ENCODE results near the gene DNAJC22.
A peak's percentile ranks its signal among the peaks of the same experiment; 100 is the strongest.

DNAJC22 gene

DNA sequence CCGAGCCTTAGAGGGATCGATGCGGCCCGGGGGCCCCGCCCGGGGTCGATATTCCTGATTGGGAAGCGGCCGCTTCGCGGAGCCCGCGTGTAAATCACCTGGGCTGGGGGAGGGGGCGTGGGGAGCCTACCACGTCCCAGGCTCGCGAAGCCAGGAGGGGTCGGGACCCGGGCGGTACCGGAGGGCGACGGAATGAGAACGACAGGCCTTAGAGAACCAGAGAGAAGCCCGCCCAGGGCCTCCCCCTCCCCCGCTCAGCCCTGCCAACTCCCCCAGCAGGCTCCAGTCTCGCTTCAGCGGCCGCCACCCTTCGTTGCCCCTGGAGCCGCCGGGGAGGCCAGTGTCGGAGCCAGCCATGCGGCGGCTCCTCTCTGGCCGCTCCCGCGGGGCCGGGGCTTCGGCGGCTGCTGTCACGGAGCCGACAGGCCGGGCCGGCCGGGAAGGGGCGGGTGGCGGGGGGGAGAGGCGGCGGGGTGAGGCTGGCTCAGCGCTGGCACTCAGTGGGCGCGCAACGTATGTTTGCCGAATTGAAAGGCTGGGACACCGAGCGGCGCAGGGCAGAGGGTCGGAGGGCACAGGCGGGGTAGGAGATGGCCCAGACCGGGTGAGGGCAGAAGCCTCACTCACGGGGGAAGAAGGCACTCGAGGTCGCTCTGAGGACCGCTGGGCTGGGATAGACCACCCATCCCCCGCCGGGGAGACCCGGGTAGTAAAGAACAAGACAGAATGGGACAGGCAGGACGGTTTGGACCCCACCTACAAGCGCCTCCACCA lies 1.4 kb upstream of the DNAJC22 start:
- DNase-seq: peak; percentile 42 to 49

GRCh38 chr12:49345825-49346658 lies 646 bp upstream of the DNAJC22 start:
- DNase-seq: no peak

DNA sequence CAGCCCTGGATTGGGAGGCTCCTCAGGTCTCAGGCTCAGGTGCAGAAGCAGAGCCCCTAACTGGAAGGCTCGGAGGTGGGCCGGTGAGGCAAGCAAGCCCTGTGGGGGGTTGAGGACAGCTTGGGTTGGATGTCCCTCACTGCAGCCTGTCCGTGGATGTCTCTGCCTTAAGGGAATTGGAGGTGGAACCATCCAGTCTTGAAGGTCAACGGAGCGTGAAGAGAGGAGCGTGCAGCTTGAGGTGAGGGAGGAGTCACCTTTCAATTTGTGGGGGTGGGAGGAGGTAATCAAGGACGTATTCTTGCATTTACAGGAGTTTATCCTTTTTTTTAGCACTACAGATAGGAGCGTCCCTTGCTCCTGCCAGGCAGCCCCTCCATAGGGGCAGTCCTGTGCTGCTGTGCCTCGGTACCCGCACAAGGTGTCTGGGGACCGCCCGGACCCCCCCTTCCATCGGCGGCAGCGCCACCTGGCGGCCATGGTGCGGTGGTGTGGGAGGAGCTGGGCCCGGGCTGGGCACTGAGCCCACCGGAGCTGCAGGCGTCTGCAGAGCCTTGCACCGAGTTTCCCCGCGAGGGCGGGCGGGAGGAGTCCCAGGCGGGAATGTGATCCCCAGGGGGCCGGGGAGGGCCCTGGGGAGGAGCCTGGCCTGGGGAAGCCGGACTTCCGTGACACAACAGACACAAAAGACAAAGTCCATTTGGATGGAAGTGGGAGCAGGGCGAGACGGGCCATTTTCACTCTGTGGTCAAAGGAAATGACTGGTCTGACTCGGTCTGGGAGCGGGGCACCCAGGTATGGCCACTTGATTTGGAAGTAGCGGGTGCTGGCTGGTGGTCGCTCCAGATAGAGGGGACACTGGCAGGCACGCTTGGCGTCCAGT lies 864 bp downstream of the DNAJC22 start:
- peak; percentile 87 to 88 for DNase-seq

GRCh38 chr12:49348781-49349180 lies 2.1 kb downstream of the DNAJC22 start:
- DNase-seq: no peak

DNA sequence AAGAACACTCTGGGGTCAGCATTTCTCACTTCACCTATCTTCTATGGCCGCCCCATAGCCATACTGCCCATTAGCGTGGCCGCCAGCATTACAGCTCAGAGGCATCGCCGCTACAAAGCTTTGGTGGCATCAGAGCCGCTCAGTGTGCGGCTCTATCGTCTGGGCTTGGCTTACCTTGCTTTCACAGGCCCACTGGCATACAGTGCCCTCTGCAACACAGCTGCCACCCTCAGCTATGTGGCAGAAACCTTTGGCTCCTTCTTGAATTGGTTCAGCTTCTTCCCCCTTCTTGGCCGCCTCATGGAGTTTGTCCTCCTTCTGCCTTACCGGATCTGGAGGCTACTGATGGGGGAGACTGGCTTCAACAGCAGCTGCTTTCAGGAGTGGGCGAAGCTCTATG lies 2.6 kb downstream of the DNAJC22 start:
- no peak for DNase-seq

DNA sequence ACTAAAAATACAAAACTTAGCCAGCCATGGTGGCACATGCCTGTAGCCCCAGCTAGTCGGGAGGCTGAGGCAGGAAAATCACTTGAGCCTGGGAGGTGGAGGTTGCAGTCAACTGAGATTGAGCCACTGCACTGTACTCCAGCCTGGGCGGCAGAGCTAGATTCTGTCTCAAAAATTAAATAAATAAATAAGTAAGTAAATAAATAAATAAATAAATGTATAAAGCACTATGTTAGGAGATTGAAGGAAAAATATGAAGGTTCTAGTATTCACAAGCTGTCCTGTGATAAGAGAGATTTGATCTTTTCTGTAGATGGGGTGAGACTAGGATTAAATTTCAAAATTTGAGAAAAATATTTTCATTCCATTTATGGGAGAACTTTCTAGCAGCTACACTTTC lies 5.7 kb downstream of the DNAJC22 start:
- DNase-seq: no peak

GRCh38 chr12:49355913-49356312 lies 9.2 kb downstream of the DNAJC22 start:
- DNase-seq: no peak

DNA sequence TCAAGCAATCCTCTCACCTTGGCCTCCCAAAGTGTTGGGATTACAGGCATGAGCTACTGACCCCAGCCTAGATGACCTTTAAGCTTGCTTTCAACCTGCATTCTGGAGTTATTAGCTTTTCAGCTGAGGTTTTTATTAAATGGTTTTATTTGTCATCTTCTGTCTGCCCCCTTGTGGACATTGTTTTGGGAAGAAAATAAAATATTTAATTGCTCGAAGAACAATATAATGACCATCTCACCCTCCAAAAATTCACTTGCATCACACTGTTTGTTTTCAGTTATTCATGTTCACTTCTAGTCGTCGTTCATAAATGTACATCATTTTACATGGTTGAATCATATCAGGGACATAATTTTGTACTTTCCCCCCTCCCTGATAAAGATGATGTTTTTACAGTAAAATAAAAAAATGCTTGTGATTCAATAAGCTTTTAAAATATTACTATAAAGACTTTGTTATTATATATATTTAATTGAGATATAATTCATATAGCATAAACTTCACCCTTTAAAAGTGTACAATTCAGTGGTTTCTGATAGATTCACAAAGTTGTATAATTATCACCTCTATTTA lies 10.5 kb downstream of the DNAJC22 start:
- DNase-seq: no peak

DNA sequence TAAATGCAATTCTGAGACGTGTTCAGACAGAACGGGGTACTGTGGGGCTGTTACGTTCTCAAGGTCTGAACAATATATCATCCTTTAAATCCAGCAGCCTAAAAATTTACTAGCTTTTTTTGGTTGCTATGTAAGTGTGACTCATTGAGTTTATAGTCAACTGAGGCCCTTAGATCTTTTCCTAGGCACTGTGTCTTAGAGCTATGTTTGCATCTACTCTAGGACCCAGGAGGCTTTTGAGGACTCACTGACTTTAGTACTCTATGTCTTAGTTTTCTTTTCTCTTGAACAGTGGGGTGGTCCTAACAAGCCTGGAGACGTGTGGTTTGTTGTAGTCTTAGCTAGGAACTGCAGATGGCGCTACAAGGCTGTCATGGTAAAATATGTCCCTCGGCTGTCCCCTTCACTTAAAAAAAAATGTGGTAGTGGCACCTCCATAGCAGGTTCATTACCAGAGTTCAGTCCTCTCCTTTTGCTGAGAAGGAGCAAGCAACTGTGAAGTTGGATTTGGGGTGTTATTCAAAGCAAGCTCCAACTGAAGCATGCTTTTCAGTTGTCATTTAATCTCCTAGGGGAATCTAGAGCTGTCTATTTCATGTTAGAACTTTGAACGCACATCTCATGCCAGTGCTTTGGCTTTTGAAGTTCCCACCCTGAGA lies 11.9 kb downstream of the DNAJC22 start:
- DNase-seq: peak; percentile 56 to 69

DNA sequence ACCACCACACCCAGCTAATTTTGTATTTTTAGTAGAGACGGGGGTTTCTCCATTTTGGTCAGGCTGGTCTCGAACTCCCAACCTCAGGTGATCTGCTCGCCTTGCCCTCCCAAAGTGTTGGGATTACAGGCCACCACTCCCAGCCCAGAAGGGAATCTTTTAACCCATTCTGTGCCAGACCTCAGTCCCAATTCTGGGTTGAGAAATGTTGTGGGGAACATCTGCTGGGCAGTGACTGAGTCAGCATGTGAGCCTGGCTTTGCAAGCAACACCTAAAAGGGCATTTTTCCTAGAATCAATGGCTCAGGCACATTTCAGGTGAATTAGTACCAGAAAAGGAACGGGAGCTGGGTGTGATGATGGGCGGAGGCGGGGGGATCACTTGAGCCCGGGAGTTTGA lies 13.0 kb downstream of the DNAJC22 start:
- no peak for DNase-seq

- DNase-seq: no peak
Measured at GRCh38 chr12:49362077-49362476, 15.4 kb downstream of the DNAJC22 start.

GRCh38 chr12:49364989-49365388 lies 18.3 kb downstream of the DNAJC22 start:
- no peak for DNase-seq

- no peak for DNase-seq
Measured at GRCh38 chr12:49365542-49365941, 18.9 kb downstream of the DNAJC22 start.

DNA sequence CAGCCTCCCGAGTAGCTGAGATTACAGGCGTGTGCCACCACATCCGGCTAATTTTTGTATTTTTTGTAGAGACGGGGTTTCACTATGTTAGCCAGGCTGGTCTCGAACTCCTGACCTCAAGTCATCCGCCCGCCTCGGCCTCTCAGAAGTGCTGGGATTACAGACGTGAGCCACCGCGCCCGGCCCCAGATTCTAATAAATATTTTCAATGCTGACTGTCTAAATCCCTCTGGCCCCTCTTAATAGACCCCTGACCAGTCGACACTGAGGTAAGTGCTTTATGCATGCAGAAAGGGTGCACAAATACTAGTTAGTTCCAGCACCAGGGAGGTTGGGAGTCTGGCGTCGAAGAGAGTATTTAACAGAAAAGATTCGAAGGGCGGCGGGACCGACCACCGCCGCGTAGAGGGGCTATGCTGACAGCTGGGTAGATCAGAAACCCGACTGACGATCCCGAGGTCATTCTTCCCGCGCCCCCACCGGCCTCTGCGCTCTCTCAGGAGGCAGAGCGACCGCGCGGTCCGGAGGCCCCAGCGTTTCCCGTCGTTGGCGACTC lies 19.5 kb downstream of the DNAJC22 start:
- DNase-seq: no peak

DNA sequence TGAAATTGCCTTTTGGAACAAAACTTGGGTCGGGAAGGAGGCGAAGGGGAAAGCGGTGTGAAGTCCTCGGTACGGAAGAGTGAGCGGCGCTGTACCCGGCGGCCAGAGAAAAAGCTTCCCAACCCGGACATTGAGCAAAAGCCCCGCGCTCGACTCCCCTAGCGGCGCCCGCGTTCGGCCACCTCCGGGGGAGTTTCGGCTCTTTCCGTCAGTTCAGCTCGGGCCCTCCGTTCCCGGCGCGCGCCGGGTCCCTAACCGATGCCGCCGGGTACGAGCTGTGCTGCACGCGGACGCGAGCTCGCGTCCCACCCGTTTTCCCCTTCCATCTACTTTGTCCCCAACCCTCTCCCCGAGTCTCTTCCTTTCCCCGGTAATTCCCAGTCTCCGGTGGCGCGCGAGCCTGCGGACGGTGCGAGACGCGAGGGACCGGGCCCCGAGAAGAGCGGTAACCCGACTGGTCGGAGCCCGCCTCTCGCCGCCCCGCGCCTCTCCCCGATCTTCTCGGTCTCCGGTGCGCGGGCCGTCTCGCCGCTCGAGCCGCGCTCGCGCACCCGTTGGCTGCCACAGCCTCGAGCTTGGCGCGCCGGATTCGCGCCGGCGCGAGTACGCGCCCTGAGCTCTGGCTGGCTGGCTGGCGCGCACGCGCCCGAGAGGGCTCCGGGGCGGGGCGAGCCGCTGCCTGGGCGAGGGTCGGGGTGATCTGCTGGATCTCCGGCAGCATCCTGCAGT lies 20.1 kb downstream of the DNAJC22 start:
- DNase-seq: peak; percentile 93 to 96

DNA sequence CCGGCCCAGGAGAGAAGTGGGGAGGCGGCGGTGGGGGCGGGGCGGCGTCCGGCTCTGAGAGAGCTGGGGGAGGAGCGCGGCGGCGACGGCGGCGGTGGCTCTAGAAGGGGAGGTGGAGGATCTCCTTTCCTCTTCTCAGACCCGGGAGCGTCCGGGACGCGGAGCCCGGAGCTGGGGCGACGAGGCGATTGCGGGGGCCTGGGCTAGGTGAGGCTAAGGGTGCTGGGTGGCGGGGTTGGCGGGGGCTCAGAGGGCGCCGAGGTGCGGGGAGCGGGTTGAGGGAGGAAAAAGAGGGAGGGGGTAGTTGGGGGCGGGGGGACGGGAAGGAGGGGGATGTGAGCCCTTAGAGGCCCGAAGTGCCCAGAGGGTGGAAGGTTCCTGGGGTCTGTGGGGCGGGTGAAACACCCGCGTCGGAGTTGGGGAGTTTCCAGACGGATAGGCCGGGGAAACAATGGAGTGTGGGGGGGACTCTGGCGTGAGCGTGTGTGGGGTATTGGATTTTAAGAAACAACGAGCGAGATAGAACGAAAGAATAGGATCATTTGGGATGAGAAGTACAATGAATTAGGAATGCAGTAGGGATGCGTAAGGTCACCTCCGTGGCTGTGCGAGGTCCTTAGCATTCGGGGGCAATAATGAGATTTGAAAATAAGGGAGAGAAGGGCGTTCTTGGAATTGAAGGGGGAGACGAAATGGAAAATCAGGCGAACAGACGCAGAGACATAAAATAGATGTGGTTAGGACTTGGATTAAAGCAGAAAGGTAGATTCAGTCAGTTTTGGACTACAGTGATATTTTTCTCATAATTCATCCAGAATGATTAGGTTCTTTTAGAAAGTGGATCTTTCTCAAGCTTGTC lies 20.9 kb downstream of the DNAJC22 start, which contains the start of gene SPATS2:
TSS of gene SPATS2 (plus strand) at position 82 of the 859 bp plus-strand sequence. CDS start 93,551 bp downstream, outside the sequence.
- DNase-seq: no peak

- DNase-seq: no peak
Measured at GRCh38 chr12:49368240-49368600, 21.5 kb downstream of the DNAJC22 start.

DNA sequence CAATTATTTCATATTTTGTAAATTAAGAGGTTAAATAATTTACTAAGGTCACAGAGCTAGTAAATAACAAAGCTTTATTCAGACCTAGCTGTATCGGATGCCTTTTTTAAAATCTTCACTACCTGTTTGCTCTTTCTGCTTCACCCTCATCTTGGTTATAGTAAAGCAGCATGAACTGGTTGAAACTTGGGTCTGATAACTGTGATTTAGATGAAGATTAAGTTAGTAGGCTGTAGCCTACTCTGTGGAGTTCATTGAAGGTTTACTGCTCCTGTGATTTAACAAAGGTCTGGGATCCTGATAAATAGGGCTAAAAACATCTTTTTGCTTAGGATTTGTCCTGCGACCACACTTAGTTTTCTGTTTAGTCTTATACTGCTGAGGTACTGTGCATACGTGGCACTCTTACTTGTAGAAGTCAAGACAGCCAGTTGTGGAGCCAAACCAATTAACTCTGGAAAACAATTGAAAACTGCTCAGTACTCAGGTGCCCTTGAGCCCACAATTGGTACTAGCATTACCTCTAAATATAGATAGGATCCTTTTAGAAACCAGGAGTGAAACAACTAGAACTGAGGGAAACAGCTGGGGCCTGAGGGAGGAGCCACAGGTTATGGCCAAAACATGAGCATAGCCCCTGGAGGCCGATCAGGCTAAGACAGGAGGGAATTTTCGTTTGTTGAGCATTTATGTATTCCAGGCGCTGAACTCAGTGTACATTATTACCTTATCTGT lies 22.9 kb downstream of the DNAJC22 start:
- peak; percentile 40 to 42 for DNase-seq

DNA sequence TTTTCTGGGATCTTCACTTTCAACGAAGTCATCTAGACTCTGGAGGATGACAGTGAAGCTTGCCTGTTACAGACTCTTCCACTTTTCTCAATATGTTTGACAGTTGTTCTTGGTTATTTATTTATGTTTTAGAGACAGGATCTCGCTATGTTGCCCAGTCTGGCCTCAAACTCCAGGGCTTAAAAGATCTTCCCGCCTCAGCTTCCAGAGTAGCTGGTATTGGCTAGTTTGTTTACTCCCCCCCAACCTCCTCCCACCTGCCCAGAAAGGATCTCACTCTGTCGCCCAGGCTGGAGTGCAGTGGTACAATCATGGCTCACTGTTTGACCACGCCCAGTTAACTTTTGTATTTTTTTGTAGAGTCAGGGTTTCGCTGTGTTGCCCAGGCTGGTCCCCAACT lies 23.9 kb downstream of the DNAJC22 start:
- DNase-seq: no peak
